ENCODE results near the gene ADGB.

ADGB gene

GRCh38 chr6:146664871-146665360 is 66.1 kb downstream of the ADGB start:
- Histone ChIP-seq H3K4me1 (ENCODE audit: insufficient read depth, low read length) (peaks cover 3% of the 10 kb centered on the region; the same call in 1 of the 2 replicates), H3K9ac (ENCODE audit: low read depth, low read length) (no peak overlapping the region), H3K9me3 (ENCODE audit: control insufficient read depth, insufficient read depth, low read length) (no peaks in the 10 kb centered on the region), H3K36me3 (ENCODE audit: insufficient read depth, low read length) (no peaks in the 10 kb centered on the region)

- peaks cover 3% of the 10 kb centered on the region; the same call in 1 of the 2 replicates for H3K4me1 ChIP-seq (ENCODE audit: insufficient read depth, low read length)
- H3K9ac ChIP-seq (ENCODE audit: low read depth, low read length): no peak overlapping the region
- H3K9me3 ChIP-seq (ENCODE audit: control insufficient read depth, insufficient read depth, low read length): no peaks in the 10 kb centered on the region
- no peaks in the 10 kb centered on the region for H3K36me3 ChIP-seq (ENCODE audit: insufficient read depth, low read length)
These were observed 68.1 kb downstream of the ADGB start for GRCh38 chr6:146666909-146667308.

- peaks cover 3% of the 10 kb centered on the region; the same call in 1 of the 2 replicates for H3K4me1 ChIP-seq (ENCODE audit: insufficient read depth, low read length)
- H3K9ac ChIP-seq (ENCODE audit: low read depth, low read length): no peak overlapping the region
- no peaks in the 10 kb centered on the region for H3K9me3 ChIP-seq (ENCODE audit: control insufficient read depth, insufficient read depth, low read length)
- H3K36me3 ChIP-seq (ENCODE audit: insufficient read depth, low read length): no peaks in the 10 kb centered on the region
These were observed 71.4 kb downstream of the ADGB start for GRCh38 chr6:146670161-146670560.

- H3K9me3 ChIP-seq (ENCODE audit: control insufficient read depth, insufficient read depth, low read length): no peaks in the 10 kb centered on the region
- no peak overlapping the region for H3K9ac ChIP-seq (ENCODE audit: low read depth, low read length)
- no peaks in the 10 kb centered on the region for H3K4me1 ChIP-seq (ENCODE audit: insufficient read depth, low read length)
- no peaks in the 10 kb centered on the region for H3K36me3 ChIP-seq (ENCODE audit: insufficient read depth, low read length)
These were observed 74.3 kb downstream of the ADGB start for GRCh38 chr6:146673069-146673468.

GRCh38 chr6:146679386-146679785 is 80.6 kb downstream of the ADGB start:
- H3K9me3 ChIP-seq (ENCODE audit: control insufficient read depth, insufficient read depth, low read length): no peaks in the 10 kb centered on the region
- no peak overlapping the region for H3K9ac ChIP-seq (ENCODE audit: low read depth, low read length)
- H3K4me1 ChIP-seq (ENCODE audit: insufficient read depth, low read length): no peaks in the 10 kb centered on the region
- no peaks in the 10 kb centered on the region for H3K36me3 ChIP-seq (ENCODE audit: insufficient read depth, low read length)

GRCh38 chr6:146682919-146683318 is 84.1 kb downstream of the ADGB start:
- Histone ChIP-seq H3K36me3 (ENCODE audit: insufficient read depth, low read length) (no peaks in the 10 kb centered on the region), H3K9me3 (ENCODE audit: control insufficient read depth, insufficient read depth, low read length) (no peaks in the 10 kb centered on the region), H3K4me1 (ENCODE audit: insufficient read depth, low read length) (no peaks in the 10 kb centered on the region), H3K9ac (ENCODE audit: low read depth, low read length) (no peak overlapping the region)

- no peak overlapping the region for H3K9ac ChIP-seq (ENCODE audit: low read depth, low read length)
- no peaks in the 10 kb centered on the region for H3K9me3 ChIP-seq (ENCODE audit: control insufficient read depth, insufficient read depth, low read length)
- no peaks in the 10 kb centered on the region for H3K36me3 ChIP-seq (ENCODE audit: insufficient read depth, low read length)
- H3K4me1 ChIP-seq (ENCODE audit: insufficient read depth, low read length): no peaks in the 10 kb centered on the region
These were observed 91.0 kb downstream of the ADGB start for GRCh38 chr6:146689806-146690205.

GRCh38 chr6:146693342-146693741 is 94.6 kb downstream of the ADGB start:
- H3K9ac ChIP-seq (ENCODE audit: low read depth, low read length): no peak overlapping the region
- no peaks in the 10 kb centered on the region for H3K36me3 ChIP-seq (ENCODE audit: insufficient read depth, low read length)
- H3K4me1 ChIP-seq (ENCODE audit: insufficient read depth, low read length): no peaks in the 10 kb centered on the region
- no peaks in the 10 kb centered on the region for H3K9me3 ChIP-seq (ENCODE audit: control insufficient read depth, insufficient read depth, low read length)

- Histone ChIP-seq H3K4me1 (ENCODE audit: insufficient read depth, low read length) (no peaks in the 10 kb centered on the region), H3K9ac (ENCODE audit: low read depth, low read length) (no peak overlapping the region), H3K36me3 (ENCODE audit: insufficient read depth, low read length) (no peaks in the 10 kb centered on the region), H3K9me3 (ENCODE audit: control insufficient read depth, insufficient read depth, low read length) (no peaks in the 10 kb centered on the region)
These were observed 99.1 kb downstream of the ADGB start for GRCh38 chr6:146697921-146698320.

GRCh38 chr6:146700078-146700686 is 101.4 kb downstream of the ADGB start:
- Histone ChIP-seq H3K9ac (ENCODE audit: low read depth, low read length) (no peak overlapping the region), H3K36me3 (ENCODE audit: insufficient read depth, low read length) (no peaks in the 10 kb centered on the region), H3K9me3 (ENCODE audit: control insufficient read depth, insufficient read depth, low read length) (no peaks in the 10 kb centered on the region), H3K4me1 (ENCODE audit: insufficient read depth, low read length) (no peaks in the 10 kb centered on the region)

GRCh38 chr6:146701632-146702031 is 102.9 kb downstream of the ADGB start:
- Histone ChIP-seq H3K36me3 (ENCODE audit: insufficient read depth, low read length) (no peaks in the 10 kb centered on the region), H3K9ac (ENCODE audit: low read depth, low read length) (no peak overlapping the region), H3K9me3 (ENCODE audit: control insufficient read depth, insufficient read depth, low read length) (no peaks in the 10 kb centered on the region), H3K4me1 (ENCODE audit: insufficient read depth, low read length) (no peaks in the 10 kb centered on the region)

- no peaks in the 10 kb centered on the region for H3K4me1 ChIP-seq (ENCODE audit: insufficient read depth, low read length)
- H3K9ac ChIP-seq (ENCODE audit: low read depth, low read length): no peak overlapping the region
- H3K9me3 ChIP-seq (ENCODE audit: control insufficient read depth, insufficient read depth, low read length): no peaks in the 10 kb centered on the region
- H3K36me3 ChIP-seq (ENCODE audit: insufficient read depth, low read length): no peaks in the 10 kb centered on the region
These were observed 110.4 kb downstream of the ADGB start for GRCh38 chr6:146709036-146709622.

- no peaks in the 10 kb centered on the region for H3K36me3 ChIP-seq (ENCODE audit: insufficient read depth, low read length)
- no peak overlapping the region for H3K9ac ChIP-seq (ENCODE audit: low read depth, low read length)
- no peaks in the 10 kb centered on the region for H3K4me1 ChIP-seq (ENCODE audit: insufficient read depth, low read length)
- H3K9me3 ChIP-seq (ENCODE audit: control insufficient read depth, insufficient read depth, low read length): no peaks in the 10 kb centered on the region
These were observed 120.6 kb downstream of the ADGB start for GRCh38 chr6:146719387-146719786.

GRCh38 chr6:146739696-146740095 is 140.9 kb downstream of the ADGB start:
- Histone ChIP-seq H3K9ac (ENCODE audit: low read depth, low read length) (no peak overlapping the region), H3K4me1 (ENCODE audit: insufficient read depth, low read length) (no peaks in the 10 kb centered on the region), H3K36me3 (ENCODE audit: insufficient read depth, low read length) (no peaks in the 10 kb centered on the region), H3K9me3 (ENCODE audit: control insufficient read depth, insufficient read depth, low read length) (no peaks in the 10 kb centered on the region)

- no peaks in the 10 kb centered on the region for H3K36me3 ChIP-seq (ENCODE audit: insufficient read depth, low read length)
- no peaks in the 10 kb centered on the region for H3K9me3 ChIP-seq (ENCODE audit: control insufficient read depth, insufficient read depth, low read length)
- H3K4me1 ChIP-seq (ENCODE audit: insufficient read depth, low read length): no peaks in the 10 kb centered on the region
- H3K9ac ChIP-seq (ENCODE audit: low read depth, low read length): no peak overlapping the region
These were observed 142.8 kb downstream of the ADGB start for GRCh38 chr6:146741609-146742008.
